K562 (cell line): ENCODE results near the gene CENPV. TPM values are rescaled to one million over a fixed set of nuclear protein-coding genes. Genes with fewer than 3 reads are reported as not detected.
A peak's percentile ranks its signal among the peaks of the same experiment; 100 is the strongest.

Experiments
- ATAC-seq: fragments of 200-7000 bp; cut with Tn5 transposase; 3 replicates; pipeline ENCODE4 v1.9.1; 2020; ENCODE audit warnings: moderate library complexity
- BruUV-seq: library from RNA; stranded (reverse); fragments of 400-500 nt; replicated peaks from 2 replicates; lab custom pipeline; 2021; lab: Mats Ljungman, UMichigan
- CTCF ChIA-PET: fragments of 300-600 bp; formaldehyde crosslinking; extraction: SDS; loops from one replicate; lab custom pipeline; 2021; ENCODE audit warnings: low intra/inter-chr PET ratio; lab: Yijun Ruan, JAX
- POLR2A ChIA-PET: fragments of 300-600, 350-650 bp; sonication (Branson Sonifier 250); formaldehyde crosslinking; extraction: SDS; loops from one replicate; lab custom pipeline; 2021; ENCODE audit warnings: antibody characterized with exemption, inconsistent platforms; lab: Yijun Ruan, JAX
- DNase-seq, 4 experiments: peaks; one replicate each; pipeline versions ENCODE4 v3.0.0 to v3.0.0-alpha.2; 2011 to 2018; ENCODE audit warnings: low spot score in 3 of 4, mixed read lengths in 3 of 4; ENCODE audit errors: extremely low read depth in 1 of 4
- FAIRE-seq: peaks from 2 replicates; lab custom pipeline; 2011; peaks lifted over from hg19 to GRCh38; lab: Jason Lieb, UNC
- H2AFZ ChIP-seq: 2 replicates; pipeline ENCODE4 v1.6.0; 2011; ENCODE audit warnings: low read depth, low read length, control low read depth, inconsistent platforms
- H3K27ac ChIP-seq: fragments of 200-600 bp; 3 replicates; pipeline ENCODE4 v1.8.0; 2011; ENCODE audit warnings: low read depth, mild to moderate bottlenecking, control low read depth, inconsistent platforms, low read length, moderate library complexity, mixed read lengths; ENCODE audit errors: extremely low read depth
- H3K27me3 ChIP-seq, 2 experiments: fragments of 300-600 bp in 1 of 2; 2 replicates in 1 of 2; 3 replicates in 1 of 2; pipeline versions ENCODE4 v1.6.0 to v1.8.0; 2011; ENCODE audit warnings: inconsistent platforms in 2 of 2, low read length in 2 of 2, mild to moderate bottlenecking in 1 of 2, mixed read lengths in 1 of 2, moderate library complexity in 1 of 2; ENCODE audit not compliant: control insufficient read depth in 2 of 2, insufficient read depth in 2 of 2
- H3K36me3 ChIP-seq: fragments of 300-600 bp; 3 replicates; pipeline ENCODE4 v1.8.0; 2011; ENCODE audit warnings: mild to moderate bottlenecking, low read length, inconsistent platforms; ENCODE audit not compliant: control insufficient read depth, insufficient read depth
- H3K4me1 ChIP-seq, 2 experiments: fragments of 200-600 bp in 1 of 2; replicated peaks in 1 of 2; 2 replicates in 1 of 2; 3 replicates in 1 of 2; pipeline versions ENCODE4 v1.5.1 to v1.8.0; 2011; ENCODE audit warnings: inconsistent platforms in 2 of 2, low read length in 2 of 2, mild to moderate bottlenecking in 1 of 2, mixed read lengths in 1 of 2, moderate library complexity in 1 of 2; ENCODE audit not compliant: control insufficient read depth in 2 of 2, insufficient read depth in 2 of 2
- H3K4me2 ChIP-seq: 2 replicates; pipeline ENCODE4 v1.6.1; 2011; ENCODE audit warnings: low read length, control low read depth, inconsistent platforms, mixed read lengths; ENCODE audit not compliant: insufficient read depth
- H3K4me3 ChIP-seq: fragments of 200-600 bp; sonication (generic), shearing (Covaris generic); 2 replicates; pipeline ENCODE4 v1.5.1; 2016; ENCODE audit warnings: control low read depth, inconsistent platforms
- H3K79me2 ChIP-seq: fragments of 200-600 bp; 3 replicates; pipeline ENCODE4 v1.8.0; 2011; ENCODE audit warnings: low read length, inconsistent platforms; ENCODE audit not compliant: control insufficient read depth, insufficient read depth
- H3K9ac ChIP-seq, 2 experiments: 2 replicates each; pipeline versions ENCODE4 v1.6.0 to v1.6.1; 2011; ENCODE audit warnings: low read depth in 2 of 2, low read length in 2 of 2, control low read depth in 1 of 2, inconsistent platforms in 1 of 2, mild to moderate bottlenecking in 1 of 2, mixed read lengths in 1 of 2; ENCODE audit not compliant: insufficient read depth in 1 of 2
- H3K9me1 ChIP-seq: one replicate; pipeline ENCODE4 v1.6.0; 2011; ENCODE audit warnings: inconsistent platforms, mild to moderate bottlenecking, low read length, moderate library complexity; ENCODE audit not compliant: control insufficient read depth, insufficient read depth
- H3K9me3 ChIP-seq: replicated peaks from 2 replicates; pipeline ENCODE4 v1.5.1; 2011; ENCODE audit warnings: low read depth, low read length, inconsistent platforms; ENCODE audit not compliant: control insufficient read depth, insufficient read depth
- H4K20me1 ChIP-seq: replicated peaks from 2 replicates; pipeline ENCODE4 v1.6.1; 2011; ENCODE audit warnings: low read length, inconsistent platforms, mixed read lengths; ENCODE audit not compliant: control insufficient read depth, insufficient read depth
- RCOR1 ChIP-seq, 2 experiments: IDR thresholded peaks; 2 replicates each; pipeline ENCODE4 v1.6.1; 2012; ENCODE audit warnings: low read depth in 2 of 2, low read length in 2 of 2, borderline replicate concordance in 1 of 2, improper control_type of control experiment in 1 of 2
- ZNF165 ChIP-seq: fragments of 250-450 bp; sonication (Bioruptor Pico); IDR thresholded peaks from 2 replicates; pipeline ENCODE4 v1.4.0; 2020; ENCODE audit warnings: borderline replicate concordance
- WGBS: fragments of 100-300 bp; shearing (Covaris generic); methylation state at CpG from one replicate; pipeline ENCODE4 v1.1.6; 2016; ENCODE audit warnings: low coverage, mixed read lengths; ENCODE audit not compliant: insufficient coverage; ENCODE audit errors: missing lambda C conversion rate; 5-methylcytosine and 5-hydroxymethylcytosine counted together
- in situ Hi-C: fragments of 300-500 bp; cut with MboI; formaldehyde crosslinking; loops from 4 replicates; pipeline ENCODE4 v1.15.0; 2018; ENCODE audit warnings: inconsistent platforms, mixed read lengths
- intact Hi-C: fragments of 100-400 bp; cut with micrococcal nuclease; formaldehyde crosslinking; loops from 2 replicates; pipeline ENCODE4 v1.14.2; 2022
- polyA plus RNA-seq, 8 experiments: library from polyadenylated mRNA; depleted of rRNA in 4 of 8; stranded (reverse) in 5 of 8; unstranded in 3 of 8; fragments of >200 nt; fragmentation: Nextera tagmentation in 2 of 8; fragmentation: Illumina TruSeq in 1 of 8; extraction: Ambion mirVana in 2 of 8; extraction: Trizol in 1 of 8; gene quantifications; 2 replicates each; pipeline versions ENCODE4 v1.2.1 to v1.2.3, GENCODE V29; 2011 to 2014; ENCODE audit warnings: inconsistent platforms in 1 of 8, missing spikeins in 1 of 8
- total RNA-seq, 7 experiments: library from RNA; depleted of rRNA in 6 of 7; stranded (reverse); fragments of >200 nt in 6 of 7; fragmentation: Illumina TruSeq in 2 of 7; extraction: Trizol in 2 of 7; gene quantifications; 2 replicates each; pipeline versions ENCODE4 v1.2.1 to v1.2.3, GENCODE V29; 2011 to 2021; ENCODE audit warnings: low replicate concordance in 1 of 7
- TF ChIP-seq, protein P1 (sequence below), 2 experiments: fragments of 450-650 bp in 1 of 2; sonication (generic) in 1 of 2; formaldehyde crosslinking; conservative IDR thresholded peaks; 2 replicates each; pipeline versions ENCODE4 v1.4.0 to v1.8.1; 2020 to 2022; ENCODE audit warnings: mild to moderate bottlenecking in 1 of 2, missing genetic modification reagents in 1 of 2
- TF ChIP-seq, protein P2 (sequence below): IDR thresholded peaks from 2 replicates; pipeline ENCODE4 v1.6.1; 2012; ENCODE audit warnings: low read depth, low read length, improper control_type of control experiment, borderline replicate concordance

Gene CENPV
- total and polyA plus RNA-seq, 9 of the 15 experiments (the other 6 are each of a cell fraction or from before 2014, with no cell fraction given): 17.8 to 131 (median 89.3) TPM

DNA sequence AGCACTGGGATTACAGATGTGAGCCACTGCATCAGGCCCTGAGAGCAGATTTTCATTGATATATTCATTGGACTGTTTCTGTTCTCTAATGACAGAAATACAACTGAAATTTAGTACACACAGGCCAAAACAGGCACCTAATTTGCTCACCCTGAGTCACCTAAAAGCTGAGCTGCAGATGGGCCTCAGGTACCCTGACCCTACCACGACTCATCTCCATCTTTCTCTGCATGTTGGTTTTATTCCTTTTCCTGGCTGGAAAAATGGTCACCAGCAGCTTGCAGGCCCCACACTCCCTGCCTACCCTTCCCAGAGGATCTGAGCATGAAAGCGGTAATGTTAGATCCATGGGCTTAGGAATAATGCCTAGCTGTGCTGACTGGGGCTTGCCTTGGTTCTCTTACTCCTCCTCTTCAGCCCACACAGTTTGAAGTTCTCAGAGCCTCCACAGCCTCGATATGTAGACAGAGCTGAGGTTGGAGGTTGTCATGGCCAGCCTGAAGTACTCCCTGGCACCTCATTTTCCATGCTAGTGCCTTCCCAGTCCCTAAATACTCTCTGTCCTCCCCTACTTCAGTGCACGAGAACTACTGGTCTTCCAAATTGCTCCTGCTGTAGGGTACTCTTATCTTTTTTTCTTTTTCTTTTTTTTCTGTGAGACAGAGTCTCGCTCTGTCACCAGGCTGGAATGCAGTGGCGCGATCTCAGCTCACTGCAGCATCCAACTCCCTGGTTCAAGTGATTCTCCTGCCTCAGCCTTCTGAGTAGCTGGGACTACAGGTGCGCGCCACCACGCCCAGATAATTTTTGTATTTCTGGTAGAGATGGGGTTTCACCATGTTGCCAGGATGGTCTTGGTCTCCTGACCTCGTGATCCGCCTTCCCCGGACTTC, 51.1 kb downstream of the CENPV start:
- no peak overlapping the region for H3K27ac ChIP-seq
- intact Hi-C loops (no loop called here), in situ Hi-C loops (no loop called here)
- peaks cover 5% of the 10 kb centered on the region; the same call in 2 of the 3 replicates for H3K36me3 ChIP-seq
- H4K20me1 ChIP-seq: no peaks in the 10 kb centered on the region
- H3K9me1 ChIP-seq: no peaks in the 10 kb centered on the region
- no peak for FAIRE-seq
- H3K9ac ChIP-seq: peak overlapping the region in 1 of 2 experiments; percentile 35; a peak in 1 of 4 replicates
- peaks cover 6 to 15% of the 10 kb centered on the region in 2 experiments; a peak in 3 of 5 replicates for H3K4me1 ChIP-seq
- 95% methylated on average over 9 of the region's 13 CpGs for WGBS
- no peak overlapping the region for H3K4me2 ChIP-seq
- TF ChIP-seq ZNF165 (no peak), RCOR1 (IDR thresholded peaks at IDR 0.05; ENCODE audit: borderline replicate concordance in 1 of 2, low read depth in 2 of 2, low read length in 2 of 2) (no peak)
- TF ChIP-seq, protein P1, sequence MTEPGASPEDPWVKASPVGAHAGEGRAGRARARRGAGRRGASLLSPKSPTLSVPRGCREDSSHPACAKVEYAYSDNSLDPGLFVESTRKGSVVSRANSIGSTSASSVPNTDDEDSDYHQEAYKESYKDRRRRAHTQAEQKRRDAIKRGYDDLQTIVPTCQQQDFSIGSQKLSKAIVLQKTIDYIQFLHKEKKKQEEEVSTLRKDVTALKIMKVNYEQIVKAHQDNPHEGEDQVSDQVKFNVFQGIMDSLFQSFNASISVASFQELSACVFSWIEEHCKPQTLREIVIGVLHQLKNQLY (CRISPR knock-in tag; conservative IDR thresholded peaks at IDR 0.05): no peak
- TF ChIP-seq, protein P2, sequence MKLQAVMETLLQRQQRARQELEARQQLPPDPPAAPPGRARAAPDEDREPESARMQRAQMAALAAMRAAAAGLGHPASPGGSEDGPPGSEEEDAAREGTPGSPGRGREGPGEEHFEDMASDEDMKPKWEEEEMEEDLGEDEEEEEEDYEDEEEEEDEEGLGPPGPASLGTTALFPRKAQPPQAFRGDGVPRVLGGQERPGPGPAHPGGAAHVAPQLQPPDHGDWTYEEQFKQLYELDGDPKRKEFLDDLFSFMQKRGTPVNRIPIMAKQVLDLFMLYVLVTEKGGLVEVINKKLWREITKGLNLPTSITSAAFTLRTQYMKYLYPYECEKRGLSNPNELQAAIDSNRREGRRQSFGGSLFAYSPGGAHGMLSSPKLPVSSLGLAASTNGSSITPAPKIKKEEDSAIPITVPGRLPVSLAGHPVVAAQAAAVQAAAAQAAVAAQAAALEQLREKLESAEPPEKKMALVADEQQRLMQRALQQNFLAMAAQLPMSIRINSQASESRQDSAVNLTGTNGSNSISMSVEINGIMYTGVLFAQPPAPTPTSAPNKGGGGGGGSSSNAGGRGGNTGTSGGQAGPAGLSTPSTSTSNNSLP: no peak
- H2AFZ ChIP-seq: no peak overlapping the region
- ATAC-seq: no peak
- POLR2A ChIA-PET: interaction anchor here (0.6 to 1.6 kb wide), 3 partner anchors 12 to 139 kb away, joined by 3 to 5 read pairs (median 4); no protein-coding TSS in a partner anchor
- no peaks in the 10 kb centered on the region for H3K27me3 ChIP-seq
- CTCF ChIA-PET: no interaction called here
- no peaks in the 10 kb centered on the region for H3K79me2 ChIP-seq
- no peaks in the 10 kb centered on the region for H3K9me3 ChIP-seq
- no peak overlapping the region for H3K4me3 ChIP-seq
- no peak for DNase-seq
- no TSS peak for BruUV-seq
